Body of pancreas (tissue), 4 donors: ENCODE results near the gene ELAVL1.

Experiments used
- CTCF ChIP-seq, 7 experiments: fragments of 450-650 bp in 4 of 7; fragments of 200-600 bp in 3 of 7; sonication (generic) in 3 of 7; IDR thresholded peaks; one replicate each; pipeline ENCODE4 v1.5.1; 2016 to 2019; ENCODE audit warnings: antibody characterized with exemption in 7 of 7
- POLR2A ChIP-seq, 3 donors: fragments of 450-650 bp; IDR thresholded peaks; one replicate each; pipeline ENCODE4 v1.6.1; 2016; ENCODE audit warnings: antibody characterized with exemption in 3 of 3, mild to moderate bottlenecking in 2 of 3

GRCh38 chr19:8054169-8054568, 48.7 kb upstream of the ELAVL1 start:
- TF ChIP-seq CTCF (IDR thresholded peaks at IDR 0.05): no peak
- no peak for TF ChIP-seq POLR2A (IDR thresholded peaks at IDR 0.05)
